ENCODE data around the gene FAAP20.

Gene FAAP20, protein sequence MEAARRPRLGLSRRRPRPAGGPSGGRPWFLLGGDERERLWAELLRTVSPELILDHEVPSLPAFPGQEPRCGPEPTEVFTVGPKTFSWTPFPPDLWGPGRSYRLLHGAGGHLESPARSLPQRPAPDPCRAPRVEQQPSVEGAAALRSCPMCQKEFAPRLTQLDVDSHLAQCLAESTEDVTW

GRCh38 chr1:2194319-2194897 is at the start of gene FAAP20:
Gene FAAP20, minus strand, starts transcription at chr1:2194772. Its CDS starts 23 bp downstream, at chr1:2194749.
- Histone ChIP-seq H3K9me3 (ENCODE audit: insufficient read depth, low read length) (no peaks in the 10 kb centered on the region), H3K4me1 (ENCODE audit: insufficient read depth, insufficient read length) (peaks cover 17% of the 10 kb centered on the region), H3K27me3 (ENCODE audit: insufficient read depth, insufficient read length) (no peaks in the 10 kb centered on the region), H3K36me3 (ENCODE audit: insufficient read depth, insufficient read length, low read length) (peaks cover 23% of the 10 kb centered on the region), H3K9ac (ENCODE audit: insufficient read length, low read depth) (peak within 1 kb of the TSS; percentile 83), H3K4me3 (ENCODE audit: insufficient read length, low read depth) (peak within 1 kb of the TSS; percentile 46)
- no peak for TF ChIP-seq SUZ12 (IDR thresholded peaks at IDR 0.05; ENCODE audit: extremely low read depth, insufficient read depth, insufficient read length)
- no peak for TF ChIP-seq ZNF274 (IDR thresholded peaks at IDR 0.05; ENCODE audit: low read depth, low read length)
- TF ChIP-seq YY1 (IDR thresholded peaks at IDR 0.05; ENCODE audit: insufficient read depth, insufficient read length), result no peak
- DNase-seq (ENCODE audit: low read depth, low spot score), result no peak

GRCh38 chr1:2242814-2243725 is 48.5 kb upstream of the FAAP20 start:
- no peak overlapping the region for H3K4me3 ChIP-seq (ENCODE audit: insufficient read length, low read depth)
- no peaks in the 10 kb centered on the region for H3K27me3 ChIP-seq (ENCODE audit: insufficient read depth, insufficient read length)
- DNase-seq (ENCODE audit: low read depth, low spot score), result no peak
- H3K36me3 ChIP-seq (ENCODE audit: insufficient read depth, insufficient read length, low read length), result peaks cover 49% of the 10 kb centered on the region
- TF ChIP-seq YY1 (IDR thresholded peaks at IDR 0.05; ENCODE audit: insufficient read depth, insufficient read length) (no peak), SUZ12 (IDR thresholded peaks at IDR 0.05; ENCODE audit: extremely low read depth, insufficient read depth, insufficient read length) (no peak), ZNF274 (IDR thresholded peaks at IDR 0.05; ENCODE audit: low read depth, low read length) (no peak)
- peaks cover 29% of the 10 kb centered on the region for H3K4me1 ChIP-seq (ENCODE audit: insufficient read depth, insufficient read length)
- no peaks in the 10 kb centered on the region for H3K9me3 ChIP-seq (ENCODE audit: insufficient read depth, low read length)
- H3K9ac ChIP-seq (ENCODE audit: insufficient read length, low read depth), result peak overlapping the region; percentile 32

DNA sequence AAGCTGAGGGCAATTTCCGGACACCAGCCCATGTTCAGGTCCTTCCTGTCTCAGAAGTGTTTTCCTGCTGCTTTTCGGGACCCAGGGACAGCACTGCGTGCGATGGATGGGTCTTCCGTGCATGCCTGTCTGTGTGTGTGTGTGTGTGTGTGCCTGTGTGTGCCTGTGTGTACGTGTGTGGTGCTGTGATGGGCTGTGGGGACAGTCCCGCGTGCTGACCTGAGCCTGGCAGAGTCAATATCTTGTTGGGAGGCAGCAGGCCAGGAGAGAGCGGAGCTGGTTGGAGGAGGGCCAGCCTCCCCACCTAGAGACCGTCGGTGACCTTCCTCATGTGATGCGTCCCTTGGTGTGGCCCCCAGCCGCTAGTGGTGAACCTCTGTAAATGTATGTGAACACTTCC is 47.2 kb upstream of the FAAP20 start:
- no peak overlapping the region for H3K4me3 ChIP-seq (ENCODE audit: insufficient read length, low read depth)
- no peaks in the 10 kb centered on the region for H3K27me3 ChIP-seq (ENCODE audit: insufficient read depth, insufficient read length)
- DNase-seq (ENCODE audit: low read depth, low spot score), result no peak
- peaks cover 27% of the 10 kb centered on the region for H3K4me1 ChIP-seq (ENCODE audit: insufficient read depth, insufficient read length)
- no peak overlapping the region for H3K9ac ChIP-seq (ENCODE audit: insufficient read length, low read depth)
- peaks cover 61% of the 10 kb centered on the region for H3K36me3 ChIP-seq (ENCODE audit: insufficient read depth, insufficient read length, low read length)
- no peaks in the 10 kb centered on the region for H3K9me3 ChIP-seq (ENCODE audit: insufficient read depth, low read length)
- TF ChIP-seq YY1 (IDR thresholded peaks at IDR 0.05; ENCODE audit: insufficient read depth, insufficient read length), result no peak
- TF ChIP-seq ZNF274 (IDR thresholded peaks at IDR 0.05; ENCODE audit: low read depth, low read length), result no peak
- TF ChIP-seq SUZ12 (IDR thresholded peaks at IDR 0.05; ENCODE audit: extremely low read depth, insufficient read depth, insufficient read length), result no peak

- H3K36me3 ChIP-seq (ENCODE audit: insufficient read depth, insufficient read length, low read length), result peaks cover 63% of the 10 kb centered on the region
- DNase-seq (ENCODE audit: low read depth, low spot score), result no peak
- no peak overlapping the region for H3K9ac ChIP-seq (ENCODE audit: insufficient read length, low read depth)
- H3K9me3 ChIP-seq (ENCODE audit: insufficient read depth, low read length), result no peaks in the 10 kb centered on the region
- H3K27me3 ChIP-seq (ENCODE audit: insufficient read depth, insufficient read length), result no peaks in the 10 kb centered on the region
- H3K4me1 ChIP-seq (ENCODE audit: insufficient read depth, insufficient read length), result peaks cover 23% of the 10 kb centered on the region
- H3K4me3 ChIP-seq (ENCODE audit: insufficient read length, low read depth), result no peak overlapping the region
- no peak for TF ChIP-seq ZNF274 (IDR thresholded peaks at IDR 0.05; ENCODE audit: low read depth, low read length)
- TF ChIP-seq YY1 (IDR thresholded peaks at IDR 0.05; ENCODE audit: insufficient read depth, insufficient read length), result no peak
- no peak for TF ChIP-seq SUZ12 (IDR thresholded peaks at IDR 0.05; ENCODE audit: extremely low read depth, insufficient read depth, insufficient read length)
Measured at GRCh38 chr1:2240270-2241156, 45.9 kb upstream of the FAAP20 start.

GRCh38 chr1:2239384-2239985 is 44.9 kb upstream of the FAAP20 start:
- Histone ChIP-seq H3K9ac (ENCODE audit: insufficient read length, low read depth) (no peak overlapping the region), H3K9me3 (ENCODE audit: insufficient read depth, low read length) (no peaks in the 10 kb centered on the region), H3K4me1 (ENCODE audit: insufficient read depth, insufficient read length) (peaks cover 26% of the 10 kb centered on the region), H3K27me3 (ENCODE audit: insufficient read depth, insufficient read length) (no peaks in the 10 kb centered on the region), H3K4me3 (ENCODE audit: insufficient read length, low read depth) (no peak overlapping the region), H3K36me3 (ENCODE audit: insufficient read depth, insufficient read length, low read length) (peaks cover 63% of the 10 kb centered on the region)
- no peak for DNase-seq (ENCODE audit: low read depth, low spot score)
- TF ChIP-seq ZNF274 (IDR thresholded peaks at IDR 0.05; ENCODE audit: low read depth, low read length), result no peak
- TF ChIP-seq SUZ12 (IDR thresholded peaks at IDR 0.05; ENCODE audit: extremely low read depth, insufficient read depth, insufficient read length), result no peak
- no peak for TF ChIP-seq YY1 (IDR thresholded peaks at IDR 0.05; ENCODE audit: insufficient read depth, insufficient read length)

DNA sequence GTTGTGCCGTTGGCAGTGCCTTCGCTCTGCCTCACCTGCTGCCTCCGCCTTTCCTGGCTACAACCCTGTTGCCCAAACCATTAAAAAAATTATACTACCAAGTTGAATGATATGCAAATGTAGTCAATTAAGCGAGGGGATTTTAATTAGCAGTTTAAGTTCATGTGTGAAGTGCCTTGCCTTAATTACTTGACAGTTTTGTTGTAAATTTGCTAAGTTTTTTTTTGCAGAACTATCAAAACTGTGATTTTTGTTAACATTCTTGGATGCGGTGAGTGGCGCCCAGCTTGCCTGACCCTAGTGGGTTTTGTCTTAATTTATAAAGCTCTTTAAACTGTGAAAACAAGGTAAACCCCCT is 44.4 kb upstream of the FAAP20 start:
- H3K9ac ChIP-seq (ENCODE audit: insufficient read length, low read depth), result no peak overlapping the region
- TF ChIP-seq SUZ12 (IDR thresholded peaks at IDR 0.05; ENCODE audit: extremely low read depth, insufficient read depth, insufficient read length) (no peak), ZNF274 (IDR thresholded peaks at IDR 0.05; ENCODE audit: low read depth, low read length) (no peak), YY1 (IDR thresholded peaks at IDR 0.05; ENCODE audit: insufficient read depth, insufficient read length) (no peak)
- H3K27me3 ChIP-seq (ENCODE audit: insufficient read depth, insufficient read length), result no peaks in the 10 kb centered on the region
- peaks cover 68% of the 10 kb centered on the region for H3K36me3 ChIP-seq (ENCODE audit: insufficient read depth, insufficient read length, low read length)
- H3K4me3 ChIP-seq (ENCODE audit: insufficient read length, low read depth), result no peak overlapping the region
- H3K9me3 ChIP-seq (ENCODE audit: insufficient read depth, low read length), result no peaks in the 10 kb centered on the region
- no peak for DNase-seq (ENCODE audit: low read depth, low spot score)
- peaks cover 30% of the 10 kb centered on the region for H3K4me1 ChIP-seq (ENCODE audit: insufficient read depth, insufficient read length)
